Lung (tissue), 12 donors: ENCODE results near the gene STX10. TPM values are rescaled to one million over a fixed set of nuclear protein-coding genes. Genes with fewer than 3 reads are reported as not detected.
"Not testable (repeated sequence)": the region's sequence is repeated elsewhere in the genome, so short reads cannot be mapped to it uniquely, and the experiment has no call there.

ENCODE experiments used
- ATAC-seq: fragments of 200-7000 bp; cut with Tn5 transposase; one replicate; pipeline ENCODE4 v1.9.1; 2020; ENCODE audit warnings: moderate number of reproducible peaks; ENCODE audit not compliant: insufficient read depth, low FRiP score
- DNase-seq, 3 donors: peaks; one replicate each; pipeline ENCODE4 v3.0.0-alpha.2; 2013 to 2017
- H3K27ac ChIP-seq, 2 donors: one replicate each; pipeline ENCODE4 v1.5.1; 2013; ENCODE audit warnings: mild to moderate bottlenecking in 2 of 2, moderate library complexity in 2 of 2, control low read depth in 1 of 2, inconsistent platforms in 1 of 2, low read depth in 1 of 2, low read length in 1 of 2
- H3K27me3 ChIP-seq, 3 donors: one replicate each; pipeline ENCODE4 v1.5.1; 2013; ENCODE audit warnings: low read length in 2 of 3; ENCODE audit not compliant: control insufficient read depth in 3 of 3, insufficient read depth in 3 of 3
- H3K36me3 ChIP-seq, 4 donors: one replicate each; pipeline ENCODE4 v1.5.1; 2013; ENCODE audit warnings: low read length in 4 of 4, mild to moderate bottlenecking in 1 of 4, moderate library complexity in 1 of 4; ENCODE audit not compliant: control insufficient read depth in 4 of 4, insufficient read depth in 4 of 4
- H3K4me1 ChIP-seq, 5 donors: one replicate each; pipeline ENCODE4 v1.5.1; 2013; ENCODE audit warnings: low read length in 5 of 5, mild to moderate bottlenecking in 2 of 5, moderate library complexity in 1 of 5; ENCODE audit not compliant: control insufficient read depth in 5 of 5, insufficient read depth in 5 of 5
- H3K4me3 ChIP-seq: one replicate; pipeline ENCODE4 v1.5.1; 2013; ENCODE audit warnings: mild to moderate bottlenecking, control low read depth, moderate library complexity
- H3K9ac ChIP-seq, 2 donors: one replicate each; pipeline ENCODE4 v1.5.1; 2013; ENCODE audit warnings: low read length in 2 of 2, control low read depth in 1 of 2; ENCODE audit not compliant: insufficient read depth in 1 of 2
- H3K9me3 ChIP-seq, 4 donors: one replicate each; pipeline ENCODE4 v1.5.1; 2013; ENCODE audit warnings: low read length in 3 of 4, mild to moderate bottlenecking in 1 of 4, moderate library complexity in 1 of 4; ENCODE audit not compliant: control insufficient read depth in 4 of 4, insufficient read depth in 3 of 4
- CTCF ChIP-seq: IDR thresholded peaks from 2 replicates; pipeline ENCODE4 v1.5.1; 2012; ENCODE audit warnings: mild to moderate bottlenecking; ENCODE audit errors: control extremely low read depth, extremely low read depth
- WGBS, 2 donors: extraction: QIAGEN DNeasy Blood & Tissue Kit; methylation state at CpG; one replicate each; pipeline ENCODE4 v1.1.7; 2013; 5-methylcytosine and 5-hydroxymethylcytosine counted together
- polyA plus RNA-seq, 2 donors: library from polyadenylated mRNA; stranded (reverse); fragments of 200-250 nt; gene quantifications; one replicate each; pipeline ENCODE4 v1.2.1, GENCODE V29; 2013
- total RNA-seq, 2 donors: library from RNA; depleted of rRNA in 1 of 2; stranded (reverse); fragments of >200 nt in 1 of 2; gene quantifications; one replicate each; pipeline ENCODE4 v1.2.1, GENCODE V29; 2014 to 2021
- donor health status: control.
- donor health status: control.
- donor health status: Bipolar disorder and iron deficiency.
- donor health status: healthy.
- donor health status: DM: yes; HTN: yes; CAD: no.

STX10 gene
- total and polyA plus RNA-seq, 4 donors: 45.8 to 136 (median 111) TPM

- H3K36me3 ChIP-seq: no peaks in the 10 kb centered on the region
- no peak for TF ChIP-seq CTCF
- no peaks in the 10 kb centered on the region for H3K27me3 ChIP-seq
- WGBS, 2 donors: 83 to 91% methylated on average over 19 of the region's 19 CpGs
- no peak overlapping the region for H3K9ac ChIP-seq
- no peaks in the 10 kb centered on the region for H3K4me1 ChIP-seq
- H3K4me3 ChIP-seq: no peak overlapping the region
- no peaks in the 10 kb centered on the region for H3K9me3 ChIP-seq
- DNase-seq (no peak), ATAC-seq (no peak)
- H3K27ac ChIP-seq: no peak overlapping the region
Measured at GRCh38 chr19:13190781-13191540, 40.8 kb upstream of the STX10 start.

- H3K36me3 ChIP-seq: no peaks in the 10 kb centered on the region
- no peak overlapping the region for H3K9ac ChIP-seq
- H3K9me3 ChIP-seq: no peaks in the 10 kb centered on the region
- DNase-seq (no peak), ATAC-seq (no peak)
- no peaks in the 10 kb centered on the region for H3K4me1 ChIP-seq
- no peaks in the 10 kb centered on the region for H3K27me3 ChIP-seq
- H3K27ac ChIP-seq: no peak overlapping the region
- WGBS, 2 donors: 89 to 95% methylated on average over 3 to 4 of the region's 4 CpGs
- TF ChIP-seq CTCF: no peak
- no peak overlapping the region for H3K4me3 ChIP-seq
Measured at GRCh38 chr19:13189600-13189999, 39.4 kb upstream of the STX10 start.

GRCh38 chr19:13187419-13187818 lies 37.2 kb upstream of the STX10 start:
- Histone ChIP-seq H3K4me3 (no peak overlapping the region), H3K27me3 (no peaks in the 10 kb centered on the region), H3K9me3 (no peaks in the 10 kb centered on the region), H3K36me3 (no peaks in the 10 kb centered on the region), H3K4me1 (no peaks in the 10 kb centered on the region), H3K9ac (no peak overlapping the region), H3K27ac (no peak overlapping the region)
- ATAC-seq (no peak), DNase-seq (no peak)
- WGBS, 2 donors: 93 to 96% methylated on average over 4 of the region's 4 CpGs
- no peak for TF ChIP-seq CTCF

GRCh38 chr19:13186688-13187087 lies 36.5 kb upstream of the STX10 start:
- 94 to 95% methylated on average over 38 of the region's 38 CpGs for WGBS, 2 donors
- not testable (repeated sequence) for H3K27ac ChIP-seq, H3K9ac ChIP-seq, H3K9me3 ChIP-seq, ATAC-seq, DNase-seq, H3K4me1 ChIP-seq, H3K27me3 ChIP-seq, H3K36me3 ChIP-seq, H3K4me3 ChIP-seq

- WGBS, 2 donors: 81 to 87% methylated on average over 21 to 22 of the region's 22 CpGs
- H3K27ac ChIP-seq, H3K9me3 ChIP-seq, DNase-seq, H3K36me3 ChIP-seq, H3K4me3 ChIP-seq, H3K27me3 ChIP-seq, H3K9ac ChIP-seq, H3K4me1 ChIP-seq, ATAC-seq: not testable (repeated sequence)
Measured at GRCh38 chr19:13185763-13186657, 35.8 kb upstream of the STX10 start.

GRCh38 chr19:13184926-13185325 lies 34.8 kb upstream of the STX10 start:
- 85 to 95% methylated on average over 23 of the region's 23 CpGs for WGBS, 2 donors
- H3K4me3 ChIP-seq, H3K9ac ChIP-seq, H3K36me3 ChIP-seq, H3K9me3 ChIP-seq, H3K27me3 ChIP-seq, H3K4me1 ChIP-seq, DNase-seq, ATAC-seq, H3K27ac ChIP-seq: not testable (repeated sequence)
